HG03469 (cell line): ENCODE measurements around the gene ZNF292.
"Not testable (repeated sequence)": the region's sequence is repeated elsewhere in the genome, so short reads cannot be mapped to it uniquely, and the experiment has no call there.

Experiments used
- ATAC-seq: cut with Tn5 transposase; IDR thresholded peaks from one replicate; pipeline ENCODE4 v1.9.1; 2021; ENCODE audit warnings: mild to moderate bottlenecking, moderate library complexity, moderate number of reproducible peaks; ENCODE audit not compliant: unreplicated experiment

The ZNF292 gene

GRCh38 chr6:87261534-87261933 is 106.2 kb downstream of the ZNF292 start:
- ATAC-seq: no peak

GRCh38 chr6:87264481-87264880 is 109.1 kb downstream of the ZNF292 start:
- ATAC-seq: no peak

DNA sequence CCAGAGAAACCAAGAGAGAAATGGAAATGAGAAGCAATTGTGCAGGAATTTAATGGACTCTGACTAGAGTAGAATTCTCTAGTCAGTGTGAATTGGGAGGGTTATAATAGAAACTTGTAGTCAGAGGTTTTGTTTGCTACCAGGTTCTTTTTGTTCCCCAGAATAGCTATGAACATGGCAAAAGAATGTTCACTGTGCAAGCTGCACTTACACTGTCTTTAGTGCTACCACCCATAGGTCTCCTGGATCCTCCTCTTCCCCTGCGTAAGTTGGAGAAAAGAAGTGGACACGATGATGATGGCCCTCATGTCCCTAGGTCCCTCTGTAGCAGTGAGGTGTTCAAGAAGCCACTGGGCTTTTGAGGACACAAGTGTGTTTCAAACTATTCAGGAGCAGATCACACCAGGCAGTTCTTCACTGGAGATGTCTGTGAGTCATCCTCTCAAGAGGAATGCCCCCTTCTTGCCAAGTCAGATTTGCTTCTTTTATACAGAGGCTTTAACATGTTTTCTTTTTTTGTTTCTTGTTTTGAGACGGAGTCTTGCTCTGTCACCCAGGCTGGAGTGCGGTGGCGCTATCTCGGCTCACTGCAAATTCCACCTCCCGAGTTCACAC is 119.4 kb downstream of the ZNF292 start:
- no peak for ATAC-seq

DNA sequence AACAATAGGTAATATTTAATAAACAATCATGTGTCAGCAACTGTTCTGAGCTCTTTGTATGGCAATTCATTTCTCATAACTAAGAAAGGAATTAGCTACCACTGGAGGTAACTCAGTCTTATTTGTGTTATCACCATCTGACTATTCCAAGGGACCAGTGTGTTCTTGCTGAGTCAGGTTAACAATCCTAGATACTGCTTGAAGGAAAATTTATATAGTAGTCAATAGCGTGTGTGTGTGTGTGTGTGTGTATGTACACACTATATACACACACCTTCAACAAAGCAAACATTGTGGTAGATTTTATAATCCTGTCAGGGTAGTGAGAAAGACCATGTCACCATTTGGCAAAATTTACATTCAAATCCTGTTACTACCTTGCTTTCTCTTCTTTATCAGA is 121.3 kb downstream of the ZNF292 start:
- no peak for ATAC-seq

DNA sequence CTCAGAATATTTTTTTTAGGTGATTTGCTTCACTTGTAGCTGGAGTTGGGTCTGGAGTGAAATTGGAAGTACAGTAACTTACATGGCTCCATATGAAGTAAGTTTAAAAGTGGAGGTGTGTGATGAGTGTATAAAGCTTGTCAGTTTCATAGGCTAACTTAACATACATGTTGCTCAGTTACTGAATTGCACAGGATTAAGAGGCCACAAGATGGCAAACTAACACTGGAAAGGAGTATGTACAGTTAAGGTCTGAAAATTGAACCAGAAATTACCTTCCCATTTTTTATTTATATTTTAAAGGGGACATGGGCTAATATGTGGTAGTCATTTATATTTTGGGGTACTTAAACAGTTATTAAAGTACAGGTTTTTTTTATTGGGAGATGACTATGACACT is 121.8 kb downstream of the ZNF292 start:
- no peak for ATAC-seq

GRCh38 chr6:87279196-87279595 is 123.8 kb downstream of the ZNF292 start:
- ATAC-seq: no peak

GRCh38 chr6:87281426-87281825 is 126.1 kb downstream of the ZNF292 start:
- ATAC-seq: no peak

- no peak for ATAC-seq
Observed at GRCh38 chr6:87282743-87283142, 127.4 kb downstream of the ZNF292 start.

DNA sequence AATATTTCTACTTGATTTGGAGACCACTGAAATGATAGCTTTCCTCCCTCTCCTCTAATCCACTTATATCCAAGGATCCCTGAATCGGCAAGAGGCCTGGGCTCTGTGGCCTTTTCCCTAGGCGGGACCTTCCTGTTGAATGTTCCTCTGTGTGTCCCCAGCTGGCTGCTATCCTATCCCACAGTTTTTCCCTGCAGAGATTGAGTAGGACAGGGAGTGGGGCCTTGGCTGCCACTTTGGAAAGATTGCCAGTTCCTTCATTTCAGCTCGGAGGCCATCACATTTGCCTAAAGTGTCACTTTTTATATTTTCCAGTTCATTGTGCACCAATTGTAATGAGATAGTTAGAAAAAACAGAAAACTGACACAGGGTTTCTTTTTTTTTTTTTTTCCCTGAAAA is 128.1 kb downstream of the ZNF292 start:
- no peak for ATAC-seq

GRCh38 chr6:87287251-87287650 is 131.9 kb downstream of the ZNF292 start:
- ATAC-seq: no peak

DNA sequence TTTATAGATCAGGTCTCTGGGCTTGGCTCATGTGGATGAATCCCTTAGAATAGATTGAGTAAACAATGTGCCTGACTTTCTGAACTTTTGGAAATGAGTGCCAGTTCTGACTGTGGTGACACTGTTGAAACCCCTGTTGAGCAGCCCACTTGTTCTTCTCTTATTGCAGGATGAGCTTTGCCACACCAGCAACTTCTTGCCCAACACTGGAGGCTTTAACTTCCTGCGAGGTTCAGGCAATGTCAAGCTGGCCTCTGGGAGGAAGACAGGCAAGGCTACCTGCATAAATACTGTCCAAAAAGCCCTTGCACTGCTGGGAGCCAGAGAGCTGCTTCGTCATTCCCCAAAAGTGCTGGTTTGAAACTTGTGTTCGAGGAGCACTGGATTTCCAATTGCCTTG is 134.2 kb downstream of the ZNF292 start:
- no peak for ATAC-seq

GRCh38 chr6:87291883-87292282 is 136.5 kb downstream of the ZNF292 start:
- ATAC-seq: no peak

- no peak for ATAC-seq
Observed at GRCh38 chr6:87293526-87293925, 138.2 kb downstream of the ZNF292 start.

GRCh38 chr6:87297119-87297518 is 141.8 kb downstream of the ZNF292 start:
- no peak for ATAC-seq

DNA sequence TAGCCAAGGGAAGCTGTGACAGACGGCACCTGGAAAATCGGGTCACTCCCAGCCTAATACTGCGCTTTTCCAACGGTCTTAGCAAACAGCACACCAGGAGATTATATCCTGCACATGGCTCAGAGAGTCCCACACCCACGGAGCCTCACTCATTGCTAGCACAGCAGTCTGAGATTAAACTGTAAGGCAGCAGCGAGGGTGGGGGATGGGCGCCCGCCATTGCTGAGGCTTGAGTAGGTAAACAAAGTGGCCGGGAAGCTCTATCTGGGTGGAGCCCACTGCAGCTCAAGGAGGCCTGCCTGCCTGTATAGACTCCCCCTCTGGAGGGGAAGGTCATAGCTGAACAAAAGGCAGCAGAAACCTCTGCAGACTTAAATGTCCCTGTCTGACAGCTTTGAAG is 145.9 kb downstream of the ZNF292 start:
- ATAC-seq: not testable (repeated sequence)

DNA sequence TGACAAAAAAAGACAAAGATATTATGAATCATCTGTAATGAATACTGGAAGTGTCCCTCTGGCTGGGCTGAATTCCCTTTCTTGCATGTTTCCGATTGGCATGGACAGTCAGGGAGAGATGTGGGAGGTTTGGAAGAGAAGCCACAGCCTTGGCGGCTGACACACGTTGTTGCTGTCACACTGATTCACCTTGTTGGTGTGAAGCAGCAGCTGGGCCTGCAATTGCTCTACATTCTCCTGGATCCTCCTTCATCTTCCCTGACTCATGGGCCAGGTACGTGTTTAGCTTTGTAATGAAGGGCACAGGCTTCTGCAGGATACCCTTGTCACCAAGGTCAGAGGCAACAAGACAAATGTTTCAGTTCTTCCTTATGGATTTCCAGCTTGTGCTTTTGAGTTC is 153.6 kb downstream of the ZNF292 start:
- ATAC-seq: no peak

GRCh38 chr6:87312860-87313259 is 157.5 kb downstream of the ZNF292 start:
- ATAC-seq: no peak
